Measurements from ENCODE around the gene TTLL12. TPM values are rescaled to one million over a fixed set of nuclear protein-coding genes. Genes with fewer than 3 reads are reported as not detected.

Gene TTLL12
- total and polyA plus RNA-seq, 2 donors (not counting 1 experiment from before 2014, with no cell fraction given), result 11.0 to 21.3 TPM

GRCh38 chr22:43181321-43182076 lies 5.4 kb downstream of the TTLL12 start:
- H3K27ac Mint-ChIP-seq, result no peak overlapping the region

More at GRCh38 chr22:43181321-43182076, 5.4 kb downstream of the TTLL12 start:
- Histone ChIP-seq H2AFZ (ENCODE audit: insufficient read depth, low read depth, low read length, poor library complexity, severe bottlenecking) (no peak overlapping the region), H3K36me3 (replicated peaks in 1 of 2; ENCODE audit: control extremely low read depth in 1 of 2, control insufficient read depth in 1 of 2, extremely low read depth in 1 of 2, insufficient read depth in 2 of 2, low read length in 1 of 2) (peaks cover 0 to 21% of the 10 kb centered on the region in 2 experiments), H3K4me1 (ENCODE audit: control insufficient read depth in 2 of 2, insufficient read depth in 2 of 2, low read length in 2 of 2) (peaks cover 9 to 10% of the 10 kb centered on the region in 2 donors), H4K20me1 (ENCODE audit: control insufficient read depth, insufficient read depth, low read length, poor library complexity, severe bottlenecking) (peaks cover 12% of the 10 kb centered on the region), H3K4me2 (replicated peaks; ENCODE audit: low read depth, low read length, poor library complexity, severe bottlenecking) (no peak overlapping the region), H3K79me2 (ENCODE audit: control insufficient read depth, insufficient read depth, low read length) (peaks cover 37% of the 10 kb centered on the region), H3K9me3 (ENCODE audit: control extremely low read depth in 1 of 3, control insufficient read depth in 2 of 3, insufficient read depth in 1 of 3, low read length in 2 of 3) (no peaks in the 10 kb centered on the region), H3K9ac (ENCODE audit: low read length) (no peak overlapping the region), H3K27ac (ENCODE audit: low read length in 2 of 2) (no peak overlapping the region), H3K4me3 (ENCODE audit: control extremely low read depth in 1 of 5, extremely low read depth in 1 of 5, insufficient read depth in 1 of 5, low read depth in 2 of 5, low read length in 4 of 5) (no peak overlapping the region), H3K27me3 (replicated peaks in 1 of 4; ENCODE audit: control extremely low read depth in 1 of 4, control insufficient read depth in 3 of 4, insufficient read depth in 4 of 4, low read length in 3 of 4) (no peaks in the 10 kb centered on the region)
- DNase-seq (no peak), ATAC-seq (ENCODE audit: low read depth) (no peak)
- TF ChIP-seq EZH2 (IDR thresholded peaks at IDR 0.05; ENCODE audit: borderline replicate concordance, insufficient read depth, low read depth, low read length, poor library complexity, severe bottlenecking) (no peak), CTCF (IDR thresholded peaks at IDR 0.05) (no peak)
- ChIA-PET CTCF (no interaction called here), POLR2A (interaction anchor here (0.6 kb wide), 1 partner anchor 19 kb away, joined by 3 read pairs; no protein-coding TSS in a partner anchor)
- Mint-ChIP-seq H3K4me1 (peaks cover 13% of the 10 kb centered on the region), H3K4me3 (no peak overlapping the region), H3K9me3 (ENCODE audit: insufficient read depth) (no peaks in the 10 kb centered on the region), H3K27me3 (no peaks in the 10 kb centered on the region)
- intact Hi-C loops (cut with micrococcal nuclease), result no loop called here
- WGBS (ENCODE audit: insufficient coverage), result 93% methylated on average over 8 of the region's 13 CpGs

Measured in B cell (primary cell).